Measurements from ENCODE around the gene IQCK. TPM values are rescaled to one million over a fixed set of nuclear protein-coding genes. Genes with fewer than 3 reads are reported as not detected.

IQCK gene
- total RNA-seq, 1 experiment from 2014 or later = 15.5 TPM

GRCh38 chr16:19843371-19843770 lies 125.3 kb downstream of the IQCK start:
- in situ Hi-C loops (cut with HindIII; ENCODE audit: low pct_unique_long_range_greater_than_20kb, low sequenced_read_pairs) = no loop called here
- BruUV-seq (replicated peaks) = no TSS peak
- no peak for DNase-seq (ENCODE audit: low read depth, low spot score)

GRCh38 chr16:19844945-19845641 lies 127.0 kb downstream of the IQCK start:
- in situ Hi-C loops (cut with HindIII; ENCODE audit: low pct_unique_long_range_greater_than_20kb, low sequenced_read_pairs) = no loop called here
- DNase-seq (ENCODE audit: low read depth, low spot score) (peak; percentile 36), ATAC-seq (no peak)
- ChIA-PET CTCF (no interaction called here), POLR2A (no interaction called here)
- intact Hi-C loops (cut with micrococcal nuclease; ENCODE audit: unreplicated experiment) = no loop called here
- no TSS peak for BruUV-seq (replicated peaks)
- TF ChIP-seq TCF7L2 (IDR thresholded peaks at IDR 0.05; ENCODE audit: low read depth, low read length) (no peak), POLR2AphosphoS5 (IDR thresholded peaks at IDR 0.05; ENCODE audit: low read depth, low read length) (no peak), SIN3A (IDR thresholded peaks at IDR 0.05; ENCODE audit: borderline replicate concordance, insufficient read depth, low read depth, low read length) (no peak)
- TF ChIP-seq, protein P1, sequence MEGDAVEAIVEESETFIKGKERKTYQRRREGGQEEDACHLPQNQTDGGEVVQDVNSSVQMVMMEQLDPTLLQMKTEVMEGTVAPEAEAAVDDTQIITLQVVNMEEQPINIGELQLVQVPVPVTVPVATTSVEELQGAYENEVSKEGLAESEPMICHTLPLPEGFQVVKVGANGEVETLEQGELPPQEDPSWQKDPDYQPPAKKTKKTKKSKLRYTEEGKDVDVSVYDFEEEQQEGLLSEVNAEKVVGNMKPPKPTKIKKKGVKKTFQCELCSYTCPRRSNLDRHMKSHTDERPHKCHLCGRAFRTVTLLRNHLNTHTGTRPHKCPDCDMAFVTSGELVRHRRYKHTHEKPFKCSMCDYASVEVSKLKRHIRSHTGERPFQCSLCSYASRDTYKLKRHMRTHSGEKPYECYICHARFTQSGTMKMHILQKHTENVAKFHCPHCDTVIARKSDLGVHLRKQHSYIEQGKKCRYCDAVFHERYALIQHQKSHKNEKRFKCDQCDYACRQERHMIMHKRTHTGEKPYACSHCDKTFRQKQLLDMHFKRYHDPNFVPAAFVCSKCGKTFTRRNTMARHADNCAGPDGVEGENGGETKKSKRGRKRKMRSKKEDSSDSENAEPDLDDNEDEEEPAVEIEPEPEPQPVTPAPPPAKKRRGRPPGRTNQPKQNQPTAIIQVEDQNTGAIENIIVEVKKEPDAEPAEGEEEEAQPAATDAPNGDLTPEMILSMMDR (IDR thresholded peaks at IDR 0.05) = no peak
- TF ChIP-seq, protein P2, sequence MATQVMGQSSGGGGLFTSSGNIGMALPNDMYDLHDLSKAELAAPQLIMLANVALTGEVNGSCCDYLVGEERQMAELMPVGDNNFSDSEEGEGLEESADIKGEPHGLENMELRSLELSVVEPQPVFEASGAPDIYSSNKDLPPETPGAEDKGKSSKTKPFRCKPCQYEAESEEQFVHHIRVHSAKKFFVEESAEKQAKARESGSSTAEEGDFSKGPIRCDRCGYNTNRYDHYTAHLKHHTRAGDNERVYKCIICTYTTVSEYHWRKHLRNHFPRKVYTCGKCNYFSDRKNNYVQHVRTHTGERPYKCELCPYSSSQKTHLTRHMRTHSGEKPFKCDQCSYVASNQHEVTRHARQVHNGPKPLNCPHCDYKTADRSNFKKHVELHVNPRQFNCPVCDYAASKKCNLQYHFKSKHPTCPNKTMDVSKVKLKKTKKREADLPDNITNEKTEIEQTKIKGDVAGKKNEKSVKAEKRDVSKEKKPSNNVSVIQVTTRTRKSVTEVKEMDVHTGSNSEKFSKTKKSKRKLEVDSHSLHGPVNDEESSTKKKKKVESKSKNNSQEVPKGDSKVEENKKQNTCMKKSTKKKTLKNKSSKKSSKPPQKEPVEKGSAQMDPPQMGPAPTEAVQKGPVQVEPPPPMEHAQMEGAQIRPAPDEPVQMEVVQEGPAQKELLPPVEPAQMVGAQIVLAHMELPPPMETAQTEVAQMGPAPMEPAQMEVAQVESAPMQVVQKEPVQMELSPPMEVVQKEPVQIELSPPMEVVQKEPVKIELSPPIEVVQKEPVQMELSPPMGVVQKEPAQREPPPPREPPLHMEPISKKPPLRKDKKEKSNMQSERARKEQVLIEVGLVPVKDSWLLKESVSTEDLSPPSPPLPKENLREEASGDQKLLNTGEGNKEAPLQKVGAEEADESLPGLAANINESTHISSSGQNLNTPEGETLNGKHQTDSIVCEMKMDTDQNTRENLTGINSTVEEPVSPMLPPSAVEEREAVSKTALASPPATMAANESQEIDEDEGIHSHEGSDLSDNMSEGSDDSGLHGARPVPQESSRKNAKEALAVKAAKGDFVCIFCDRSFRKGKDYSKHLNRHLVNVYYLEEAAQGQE (IDR thresholded peaks at IDR 0.05; ENCODE audit: insufficient read depth in 1 of 2, low read depth in 2 of 2, low read length in 1 of 2) = no peak
- no peak overlapping the region for H3K27ac ChIP-seq (ENCODE audit: low read length)
- H3K27me3 ChIP-seq (ENCODE audit: control insufficient read depth, insufficient read depth, low read length) = no peaks in the 10 kb centered on the region
- no peaks in the 10 kb centered on the region for H3K9me3 ChIP-seq (ENCODE audit: control insufficient read depth, insufficient read depth, low read depth, low read length)
- no peaks in the 10 kb centered on the region for H3K36me3 ChIP-seq (ENCODE audit: control insufficient read depth, insufficient read depth, low read length)
- H3K4me3 ChIP-seq (ENCODE audit: low read depth in 2 of 2, low read length in 2 of 2) = no peak overlapping the region
- H3K4me1 ChIP-seq (ENCODE audit: control insufficient read depth, insufficient read depth, low read length) = no peaks in the 10 kb centered on the region

More at GRCh38 chr16:19843371-19843770, 125.3 kb downstream of the IQCK start:
- Histone ChIP-seq H3K27me3 (ENCODE audit: control insufficient read depth, insufficient read depth, low read length) (no peaks in the 10 kb centered on the region), H3K36me3 (ENCODE audit: control insufficient read depth, insufficient read depth, low read length) (no peaks in the 10 kb centered on the region), H3K4me1 (ENCODE audit: control insufficient read depth, insufficient read depth, low read length) (no peaks in the 10 kb centered on the region), H3K27ac (ENCODE audit: low read length) (no peak overlapping the region), H3K4me3 (ENCODE audit: low read depth in 2 of 2, low read length in 2 of 2) (no peak overlapping the region), H3K9me3 (ENCODE audit: control insufficient read depth, insufficient read depth, low read depth, low read length) (no peaks in the 10 kb centered on the region)
- ChIA-PET POLR2A (no interaction called here), CTCF (no interaction called here)
- TF ChIP-seq, protein P1 (IDR thresholded peaks at IDR 0.05) = no peak
- TF ChIP-seq TCF7L2 (IDR thresholded peaks at IDR 0.05; ENCODE audit: low read depth, low read length) (no peak), SIN3A (IDR thresholded peaks at IDR 0.05; ENCODE audit: borderline replicate concordance, insufficient read depth, low read depth, low read length) (no peak), POLR2AphosphoS5 (IDR thresholded peaks at IDR 0.05; ENCODE audit: low read depth, low read length) (no peak)
- TF ChIP-seq, protein P2 (IDR thresholded peaks at IDR 0.05; ENCODE audit: insufficient read depth in 1 of 2, low read depth in 2 of 2, low read length in 1 of 2) = no peak
- ATAC-seq = peak; percentile 61
- intact Hi-C loops (cut with micrococcal nuclease; ENCODE audit: unreplicated experiment) = no loop called here

All from Panc1 (cell line).